ENCODE data around the gene C6. TPM values are rescaled to one million over a fixed set of nuclear protein-coding genes. Genes with fewer than 3 reads are reported as not detected.

The C6 gene
- total RNA-seq, 1 donor from 2014 or later: not detected

DNA sequence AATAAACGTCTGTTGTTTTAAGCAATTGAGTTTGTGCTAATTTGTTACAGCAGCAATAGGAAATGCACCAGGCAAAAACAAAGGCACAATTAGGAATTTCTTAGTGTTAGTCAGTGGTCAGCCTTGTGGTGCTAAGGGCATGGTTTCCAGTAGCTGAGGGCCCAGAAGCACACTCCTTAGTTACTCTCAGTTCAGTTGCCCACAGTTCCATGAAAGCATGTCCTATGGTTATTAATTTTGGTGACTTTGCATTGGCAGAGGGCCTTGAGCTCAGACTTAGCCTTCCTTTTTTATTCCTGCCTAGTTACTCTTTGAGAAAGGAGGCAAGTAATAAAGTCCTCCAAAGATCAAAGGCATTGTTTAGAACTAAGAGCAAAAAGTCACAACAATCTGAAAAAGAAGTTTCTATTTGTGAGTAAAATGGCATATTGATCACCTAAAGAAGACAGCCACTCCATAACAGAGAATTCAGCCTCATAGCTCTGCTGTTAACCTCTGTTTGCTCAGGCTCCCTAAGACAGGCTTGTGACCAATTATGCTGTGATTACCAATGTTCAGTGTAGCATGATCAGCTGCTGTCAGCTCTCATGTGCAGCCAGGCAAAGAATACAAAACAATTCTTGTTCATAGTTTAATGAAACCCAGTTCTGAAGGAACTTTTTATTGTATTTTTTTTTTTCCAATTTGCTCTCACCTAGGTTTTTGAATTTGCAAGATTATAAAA lies 85.2 kb downstream of the C6 start:
- Mint-ChIP-seq H3K4me3 (no peak overlapping the region), H3K9me3 (no peaks in the 10 kb centered on the region), H3K36me3 (ENCODE audit: low read depth) (no peaks in the 10 kb centered on the region), H3K4me1 (no peaks in the 10 kb centered on the region), H3K27me3 (no peaks in the 10 kb centered on the region), H3K27ac (no peak overlapping the region)
- intact Hi-C loops (cut with micrococcal nuclease): no loop called here
- DNase-seq: no peak

DNA sequence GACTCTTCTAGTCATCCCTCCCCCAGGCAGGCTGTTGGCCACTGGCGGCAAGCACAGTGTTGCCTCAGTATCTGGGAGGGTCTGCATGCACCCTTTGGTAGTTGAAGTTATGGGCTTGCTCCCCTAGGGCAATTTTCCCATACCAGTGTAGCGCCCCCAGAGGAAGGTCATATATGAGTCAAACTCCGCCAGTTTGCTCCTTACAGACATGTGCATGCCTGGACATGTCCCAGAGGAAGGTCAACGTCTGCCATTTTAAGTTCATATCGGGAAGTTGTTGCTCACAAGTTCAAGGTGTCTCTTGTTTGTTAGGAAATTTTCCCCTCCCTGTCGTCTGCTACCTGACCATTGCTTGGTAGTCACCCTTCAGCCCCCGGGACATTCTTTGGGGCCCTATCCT lies 90.9 kb downstream of the C6 start:
- no peak overlapping the region for H3K27ac Mint-ChIP-seq

GRCh38 chr5:41120600-41120999 lies 92.7 kb downstream of the C6 start:
- Mint-ChIP-seq H3K36me3 (ENCODE audit: low read depth) (no peaks in the 10 kb centered on the region), H3K9me3 (peaks cover 6% of the 10 kb centered on the region), H3K27ac (no peak overlapping the region), H3K4me1 (no peaks in the 10 kb centered on the region), H3K27me3 (no peaks in the 10 kb centered on the region), H3K4me3 (no peak overlapping the region)
- intact Hi-C loops (cut with micrococcal nuclease): no loop called here
- DNase-seq: no peak

More for the DNA sequence above, 90.9 kb downstream of the C6 start:
- peaks cover 6% of the 10 kb centered on the region for H3K9me3 Mint-ChIP-seq
- intact Hi-C loops (cut with micrococcal nuclease): no loop called here
- H3K27me3 Mint-ChIP-seq: no peaks in the 10 kb centered on the region
- H3K4me3 Mint-ChIP-seq: no peak overlapping the region
- no peak for DNase-seq
- no peaks in the 10 kb centered on the region for H3K4me1 Mint-ChIP-seq
- H3K36me3 Mint-ChIP-seq (ENCODE audit: low read depth): no peaks in the 10 kb centered on the region

DNA sequence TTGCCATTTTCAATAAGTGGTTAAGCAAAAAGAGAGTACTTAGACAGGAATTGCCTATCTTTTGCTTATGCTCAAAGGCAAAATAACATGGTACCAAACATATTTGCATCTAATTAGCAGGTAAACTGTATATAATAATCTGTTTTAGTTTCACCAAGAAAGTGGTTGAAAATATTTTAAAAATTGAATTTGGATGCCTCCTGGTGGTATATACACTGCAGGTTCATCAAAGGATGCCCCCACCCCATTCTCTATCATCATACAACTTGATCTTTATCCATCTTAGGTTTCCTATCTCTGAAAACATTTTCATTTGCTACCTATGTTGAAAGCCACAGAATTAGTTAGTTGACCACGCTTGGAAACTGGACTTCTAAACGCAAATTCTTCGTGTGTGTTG lies 95.2 kb downstream of the C6 start:
- Mint-ChIP-seq H3K9me3 (peaks cover 6% of the 10 kb centered on the region), H3K36me3 (ENCODE audit: low read depth) (no peaks in the 10 kb centered on the region), H3K4me1 (no peaks in the 10 kb centered on the region), H3K4me3 (no peak overlapping the region), H3K27me3 (no peaks in the 10 kb centered on the region), H3K27ac (no peak overlapping the region)
- intact Hi-C loops (cut with micrococcal nuclease): no loop called here
- DNase-seq: no peak

DNA sequence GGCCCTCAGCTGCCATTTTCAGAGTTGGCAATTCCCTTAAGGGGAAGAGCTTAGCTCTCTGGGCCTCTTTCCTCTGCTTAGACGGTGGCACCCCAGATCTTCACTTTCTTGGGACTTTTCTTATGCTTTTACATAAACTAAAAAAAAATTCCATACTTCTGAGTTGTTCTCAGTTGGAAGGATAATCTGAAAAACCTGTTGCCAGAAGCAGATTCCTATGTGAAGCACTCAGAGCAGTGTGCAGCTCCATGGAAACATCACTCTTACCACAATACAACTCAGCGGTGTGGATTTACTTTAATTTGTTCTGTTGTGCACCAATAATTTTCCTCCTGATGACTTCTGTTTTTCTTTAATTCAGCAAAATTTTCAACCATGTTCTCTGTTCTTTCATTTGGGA lies 98.1 kb downstream of the C6 start:
- H3K4me3 Mint-ChIP-seq: no peak overlapping the region
- H3K4me1 Mint-ChIP-seq: no peaks in the 10 kb centered on the region
- H3K9me3 Mint-ChIP-seq: no peaks in the 10 kb centered on the region
- intact Hi-C loops (cut with micrococcal nuclease): no loop called here
- H3K27ac Mint-ChIP-seq: no peak overlapping the region
- no peaks in the 10 kb centered on the region for H3K36me3 Mint-ChIP-seq (ENCODE audit: low read depth)
- no peaks in the 10 kb centered on the region for H3K27me3 Mint-ChIP-seq
- DNase-seq: no peak

DNA sequence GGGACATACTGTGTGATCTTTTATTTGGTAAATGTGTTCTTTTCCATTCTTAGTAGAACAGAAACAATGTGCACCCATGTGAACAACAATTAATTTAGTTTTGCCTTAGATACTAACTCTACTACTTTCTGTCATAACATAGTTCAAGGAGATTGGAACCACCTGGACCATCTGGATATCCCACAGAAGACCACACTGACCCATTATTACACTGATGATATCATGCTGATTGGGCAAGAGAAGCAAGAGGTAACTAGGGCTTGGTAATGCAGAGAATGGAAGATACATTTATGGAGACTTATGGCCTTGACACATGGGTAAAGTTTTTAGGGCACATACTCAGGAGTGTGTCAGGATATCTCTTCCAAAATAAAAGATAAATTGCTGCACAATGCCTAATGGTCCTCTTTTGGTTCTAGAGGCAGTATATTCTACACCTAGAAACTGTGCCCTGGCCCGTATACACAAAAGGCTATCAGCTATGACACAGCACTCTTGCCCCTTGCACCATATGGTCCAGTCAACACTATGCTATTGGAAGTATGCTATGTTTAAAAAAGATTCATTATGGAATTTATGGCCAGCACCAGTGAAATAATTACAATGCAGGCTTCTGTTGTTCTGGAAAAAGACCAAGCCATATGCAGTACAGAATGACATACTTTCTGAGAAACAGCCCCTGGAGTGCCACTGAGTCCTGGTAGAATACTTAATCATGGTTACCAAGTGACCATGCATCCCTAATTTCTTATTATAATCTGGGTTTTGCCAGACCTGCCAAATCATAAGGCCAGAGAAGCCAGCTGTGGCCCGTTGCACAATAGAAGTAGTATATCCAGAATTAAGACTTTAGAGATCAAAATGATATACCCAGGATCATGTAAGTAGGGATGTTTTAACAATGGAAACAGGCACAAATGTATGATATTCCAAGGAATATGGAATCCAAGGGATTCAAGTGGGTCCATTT lies 100.6 kb downstream of the C6 start:
- intact Hi-C loops (cut with micrococcal nuclease): no loop called here
- Mint-ChIP-seq H3K27ac (no peak overlapping the region), H3K27me3 (no peaks in the 10 kb centered on the region), H3K4me1 (no peaks in the 10 kb centered on the region), H3K9me3 (no peaks in the 10 kb centered on the region), H3K4me3 (no peak overlapping the region), H3K36me3 (ENCODE audit: low read depth) (no peaks in the 10 kb centered on the region)
- no peak for DNase-seq

DNA sequence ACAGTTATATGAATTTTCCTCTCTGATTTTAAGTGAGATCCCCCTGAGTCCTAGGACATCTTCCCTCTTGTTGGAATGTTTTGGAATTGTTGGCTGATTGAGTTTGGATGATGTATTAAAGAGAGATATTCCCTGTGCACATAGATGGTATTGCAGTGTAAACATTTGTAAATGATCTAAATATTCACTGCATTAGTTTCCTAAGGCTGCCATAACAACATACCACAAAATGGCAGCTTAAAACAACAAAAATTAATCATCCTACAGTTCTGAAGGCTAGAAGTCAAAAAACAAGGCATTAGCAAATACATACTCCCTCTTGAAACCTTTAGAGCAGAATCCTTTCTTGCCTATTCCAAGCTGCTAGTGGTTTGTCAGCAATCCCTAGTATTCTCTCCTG lies 104.1 kb downstream of the C6 start:
- Mint-ChIP-seq H3K36me3 (ENCODE audit: low read depth) (no peaks in the 10 kb centered on the region), H3K27ac (no peak overlapping the region), H3K4me3 (no peak overlapping the region), H3K9me3 (no peaks in the 10 kb centered on the region), H3K4me1 (no peaks in the 10 kb centered on the region), H3K27me3 (no peaks in the 10 kb centered on the region)
- intact Hi-C loops (cut with micrococcal nuclease): no loop called here
- no peak for DNase-seq

- intact Hi-C loops (cut with micrococcal nuclease): no loop called here
- no peak for DNase-seq
- Mint-ChIP-seq H3K27ac (no peak overlapping the region), H3K36me3 (ENCODE audit: low read depth) (no peaks in the 10 kb centered on the region), H3K4me1 (no peaks in the 10 kb centered on the region), H3K9me3 (no peaks in the 10 kb centered on the region), H3K27me3 (no peaks in the 10 kb centered on the region), H3K4me3 (no peak overlapping the region)
Measured at GRCh38 chr5:41102341-41102740, 111.0 kb downstream of the C6 start.

DNA sequence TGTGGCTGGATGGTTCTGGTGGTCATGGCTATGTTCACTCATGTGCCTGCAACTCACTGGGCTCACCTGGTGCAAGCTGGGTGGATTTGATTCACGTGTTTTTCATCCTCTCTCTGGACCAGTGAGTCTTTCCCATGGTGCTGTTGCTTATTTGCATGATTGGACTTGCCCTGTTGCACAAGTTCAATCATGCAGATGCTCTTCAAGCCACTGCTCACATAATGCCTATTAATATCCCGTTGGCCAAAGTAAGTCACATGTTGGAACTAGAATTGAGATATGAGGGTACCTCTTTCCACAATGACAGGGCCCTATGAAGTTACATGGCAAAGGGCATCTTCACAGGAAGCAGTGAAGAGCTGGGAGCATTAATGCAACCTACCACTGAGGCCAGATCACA lies 115.7 kb downstream of the C6 start:
- Mint-ChIP-seq H3K27ac (no peak overlapping the region), H3K27me3 (no peaks in the 10 kb centered on the region), H3K4me1 (no peaks in the 10 kb centered on the region), H3K4me3 (no peak overlapping the region), H3K36me3 (ENCODE audit: low read depth) (no peaks in the 10 kb centered on the region), H3K9me3 (no peaks in the 10 kb centered on the region)
- intact Hi-C loops (cut with micrococcal nuclease): no loop called here
- DNase-seq: no peak

- H3K27ac Mint-ChIP-seq: no peak overlapping the region
- intact Hi-C loops (cut with micrococcal nuclease): no loop called here
- no peaks in the 10 kb centered on the region for H3K36me3 Mint-ChIP-seq (ENCODE audit: low read depth)
- H3K27me3 Mint-ChIP-seq: no peaks in the 10 kb centered on the region
- H3K4me1 Mint-ChIP-seq: no peaks in the 10 kb centered on the region
- DNase-seq: no peak
- H3K4me3 Mint-ChIP-seq: no peak overlapping the region
- no peaks in the 10 kb centered on the region for H3K9me3 Mint-ChIP-seq
Measured at GRCh38 chr5:41095324-41096101, 117.8 kb downstream of the C6 start.

GRCh38 chr5:41094871-41095270 lies 118.5 kb downstream of the C6 start:
- H3K36me3 Mint-ChIP-seq (ENCODE audit: low read depth): no peaks in the 10 kb centered on the region
- no peak for DNase-seq
- intact Hi-C loops (cut with micrococcal nuclease): no loop called here
- no peaks in the 10 kb centered on the region for H3K27me3 Mint-ChIP-seq
- H3K4me1 Mint-ChIP-seq: no peaks in the 10 kb centered on the region
- H3K9me3 Mint-ChIP-seq: no peaks in the 10 kb centered on the region
- H3K27ac Mint-ChIP-seq: no peak overlapping the region
- H3K4me3 Mint-ChIP-seq: no peak overlapping the region

- Mint-ChIP-seq H3K27ac (no peak overlapping the region), H3K27me3 (no peaks in the 10 kb centered on the region), H3K9me3 (no peaks in the 10 kb centered on the region), H3K36me3 (ENCODE audit: low read depth) (no peaks in the 10 kb centered on the region), H3K4me3 (no peak overlapping the region), H3K4me1 (no peaks in the 10 kb centered on the region)
- no peak for DNase-seq
- intact Hi-C loops (cut with micrococcal nuclease): no loop called here
Measured at GRCh38 chr5:41093803-41094202, 119.5 kb downstream of the C6 start.

Data from activated CD4-positive, alpha-beta T cell treated with anti-CD3 and anti-CD28 coated beads, Interleukin-2, amount 10 ng/mL, durations not matched to agents 24 days and 14 days (primary cell).